ENCODE results near the gene FFAR1.

GRCh38 chr19:35378356-35378755 lies 30.7 kb downstream of the FFAR1 start:
- TF ChIP-seq CTCF (IDR thresholded peaks at IDR 0.05) (no peak), POLR2A (IDR thresholded peaks at IDR 0.05) (no peak)
